ENCODE results near the gene GTF3C4. TPM values are rescaled to one million over a fixed set of nuclear protein-coding genes. Genes with fewer than 3 reads are reported as not detected.

The GTF3C4 gene
- total RNA-seq, 4 donors from 2014 or later, result 5.6 to 8.3 (median 7.4) TPM

GRCh38 chr9:132662152-132662945 lies 7.9 kb upstream of the GTF3C4 start:
- Histone ChIP-seq H3K9me3 (no peaks in the 10 kb centered on the region), H3K27me3 (no peaks in the 10 kb centered on the region), H3K27ac (no peak overlapping the region), H3K4me1 (no peaks in the 10 kb centered on the region), H3K36me3 (peaks cover 0 to 36% (median 0%) of the 10 kb centered on the region in 3 donors), H3K4me3 (no peak overlapping the region)
- TF ChIP-seq CTCF (IDR thresholded peaks at IDR 0.05), result no peak
- TF ChIP-seq POLR2A (IDR thresholded peaks at IDR 0.05), result no peak
- no peak for DNase-seq

- DNase-seq, result no peak
- H3K4me1 ChIP-seq, result no peaks in the 10 kb centered on the region
- no peaks in the 10 kb centered on the region for H3K9me3 ChIP-seq
- H3K36me3 ChIP-seq, result peaks cover 0 to 28% (median 0%) of the 10 kb centered on the region in 3 donors
- H3K4me3 ChIP-seq, result no peak overlapping the region
- H3K27ac ChIP-seq, result no peak overlapping the region
- TF ChIP-seq CTCF (IDR thresholded peaks at IDR 0.05) (no peak), POLR2A (IDR thresholded peaks at IDR 0.05) (no peak)
- H3K27me3 ChIP-seq, result no peaks in the 10 kb centered on the region
Measured at GRCh38 chr9:132663117-132663516, 7.1 kb upstream of the GTF3C4 start.

- no peak overlapping the region for H3K27ac ChIP-seq
- DNase-seq, result no peak
- no peak for TF ChIP-seq POLR2A (IDR thresholded peaks at IDR 0.05)
- no peak for TF ChIP-seq CTCF (IDR thresholded peaks at IDR 0.05)
- H3K4me3 ChIP-seq, result no peak overlapping the region
- H3K9me3 ChIP-seq, result no peaks in the 10 kb centered on the region
- no peaks in the 10 kb centered on the region for H3K4me1 ChIP-seq
- no peaks in the 10 kb centered on the region for H3K27me3 ChIP-seq
- H3K36me3 ChIP-seq, result peaks cover 0 to 21% (median 0%) of the 10 kb centered on the region in 3 donors
Measured at GRCh38 chr9:132663851-132664250, 6.4 kb upstream of the GTF3C4 start.

GRCh38 chr9:132669319-132669697 lies 956 bp upstream of the GTF3C4 start:
- peak in 1 of 3 donors; percentile 67 for DNase-seq
- TF ChIP-seq POLR2A (IDR thresholded peaks at IDR 0.05) (no peak), CTCF (IDR thresholded peaks at IDR 0.05) (no peak)
- Histone ChIP-seq H3K36me3 (no peaks in the 10 kb centered on the region), H3K4me1 (peaks cover 0 to 22% (median 10%) of the 10 kb centered on the region in 4 donors), H3K27ac (peak overlapping the region; percentile 89 to 96 (median 92)), H3K27me3 (no peaks in the 10 kb centered on the region), H3K9me3 (no peaks in the 10 kb centered on the region), H3K4me3 (peak overlapping the region; percentile 80 to 99 (median 92))

GRCh38 chr9:132669698-132670456 lies 387 bp upstream of the GTF3C4 start, which contains the start of gene DDX31:
TSS of gene DDX31 (minus strand) at chr9:132669983. CDS start at chr9:132669934, 49 bp downstream.
- Histone ChIP-seq H3K27ac (peak within 1 kb of the TSS; percentile 89 to 96 (median 92)), H3K27me3 (no peaks in the 10 kb centered on the region), H3K9me3 (no peaks in the 10 kb centered on the region), H3K4me3 (peak within 1 kb of the TSS; percentile 80 to 99 (median 92)), H3K4me1 (peaks cover 0 to 22% (median 10%) of the 10 kb centered on the region in 4 donors), H3K36me3 (no peaks in the 10 kb centered on the region)
- peak in 1 of 2 donors; percentile 58 for TF ChIP-seq POLR2A (IDR thresholded peaks at IDR 0.05)
- no peak for TF ChIP-seq CTCF (IDR thresholded peaks at IDR 0.05)
- DNase-seq, result peak; percentile 88 to 94 (median 91)
